Ramos (cell line): Measurements from ENCODE around the gene EDIL3.

Source experiments
- in situ Hi-C: fragments of 300-500 bp; cut with MboI; formaldehyde crosslinking; loops from one replicate; pipeline ENCODE4 v1.14.3; 2022; ENCODE audit warnings: low sequenced_read_pairs; ENCODE audit not compliant: unreplicated experiment

EDIL3 gene

GRCh38 chr5:83991566-83992224 is 393.0 kb downstream of the EDIL3 start:
- in situ Hi-C loops = no loop called here

GRCh38 chr5:83988293-83988685 is 396.4 kb downstream of the EDIL3 start:
- in situ Hi-C loops = no loop called here

DNA sequence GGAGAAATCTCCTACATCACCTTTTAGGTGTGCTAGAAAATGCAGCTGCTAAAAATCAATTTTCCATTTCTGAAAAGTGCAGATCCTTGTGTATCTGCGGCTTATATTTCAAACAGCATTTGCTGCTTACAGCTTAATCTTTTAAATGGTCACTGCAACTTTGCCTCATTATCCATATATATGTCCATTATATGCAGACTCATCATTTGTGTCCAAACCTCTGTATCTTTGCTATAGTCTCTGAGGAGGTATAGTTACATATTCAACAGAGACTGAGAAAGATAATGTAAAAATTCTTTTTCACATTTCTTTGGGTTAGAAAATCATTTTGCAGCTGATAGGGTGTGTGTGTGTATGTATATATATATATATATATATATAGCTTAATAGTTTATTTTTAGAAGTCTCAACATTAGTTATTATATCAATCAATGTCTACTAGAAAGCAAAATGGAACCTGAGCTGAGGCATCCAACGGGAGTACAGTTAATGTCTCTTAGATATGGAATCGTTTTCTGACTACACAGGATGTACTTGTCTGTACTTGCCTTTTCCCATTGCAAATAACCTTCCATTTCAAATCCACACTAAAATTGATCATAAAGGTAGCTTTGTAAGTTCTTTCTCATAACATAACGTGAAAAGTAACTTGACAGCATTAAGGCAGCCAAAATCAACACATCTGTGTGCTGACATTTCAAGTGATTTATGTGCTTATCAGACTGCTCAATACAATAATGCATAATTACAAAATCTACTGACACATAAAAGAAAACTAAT is 397.0 kb downstream of the EDIL3 start:
- in situ Hi-C loops = no loop called here

- in situ Hi-C loops = no loop called here
These were observed 400.8 kb downstream of the EDIL3 start for GRCh38 chr5:83983852-83984251.

GRCh38 chr5:83973925-83974815 is 410.5 kb downstream of the EDIL3 start:
- in situ Hi-C loops = no loop called here

DNA sequence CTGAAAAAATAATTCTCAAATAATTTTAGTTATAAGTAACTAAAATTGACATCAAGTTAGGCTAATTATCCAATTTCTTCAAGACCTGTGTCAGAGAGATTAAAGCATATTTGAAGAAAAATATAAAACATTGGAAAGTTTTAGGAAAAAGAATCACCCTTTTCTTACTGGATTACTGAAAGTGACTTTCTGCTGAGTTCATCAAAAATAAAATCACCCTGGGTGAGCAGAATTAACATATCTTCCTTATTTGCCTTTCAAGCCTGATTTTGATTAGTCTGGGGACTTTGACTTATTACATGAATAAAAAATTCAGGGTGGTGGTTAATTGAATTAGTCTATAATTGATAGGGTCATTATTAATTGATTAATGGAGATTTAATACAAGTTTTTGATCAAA is 411.8 kb downstream of the EDIL3 start:
- in situ Hi-C loops = no loop called here

DNA sequence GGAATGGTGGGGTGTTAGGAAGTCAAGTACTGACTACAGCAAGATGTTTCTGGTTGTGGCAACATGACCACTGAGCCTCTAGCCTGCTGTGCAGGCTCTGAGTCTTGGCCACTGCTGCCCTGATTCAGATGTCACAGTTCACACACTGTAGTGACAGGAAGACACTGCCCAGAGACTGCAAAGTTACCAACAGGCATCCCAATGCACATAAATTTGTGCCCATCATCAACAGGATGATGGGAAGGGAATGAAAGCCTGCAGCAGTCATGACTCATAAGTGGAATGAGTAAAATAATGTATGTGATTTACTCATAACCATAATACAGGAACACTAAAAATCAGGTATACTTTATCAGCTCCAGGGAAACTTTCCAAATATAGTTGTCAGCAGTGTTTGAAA is 412.4 kb downstream of the EDIL3 start:
- in situ Hi-C loops = no loop called here

GRCh38 chr5:83967417-83967816 is 417.3 kb downstream of the EDIL3 start:
- in situ Hi-C loops = no loop called here

GRCh38 chr5:83965441-83965840 is 419.2 kb downstream of the EDIL3 start:
- in situ Hi-C loops = no loop called here

DNA sequence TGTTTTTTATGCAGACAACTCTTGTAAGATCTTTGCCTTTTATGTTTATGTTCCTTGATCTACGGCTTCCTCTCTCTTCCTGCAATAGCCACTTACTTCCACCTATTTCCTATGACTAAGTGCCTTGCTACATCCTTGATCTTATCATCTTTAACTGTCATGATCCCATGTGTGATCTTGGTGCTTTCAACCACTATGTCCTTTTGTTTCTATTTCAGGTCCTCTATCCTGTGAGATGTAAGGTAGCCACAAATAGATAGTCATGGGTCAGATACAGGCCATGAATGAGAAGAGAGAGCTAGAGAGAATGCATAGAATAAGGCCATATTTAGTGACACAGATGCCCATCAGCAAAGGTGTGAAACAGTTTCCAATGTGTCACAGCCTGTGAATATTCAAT is 420.4 kb downstream of the EDIL3 start:
- in situ Hi-C loops = no loop called here

DNA sequence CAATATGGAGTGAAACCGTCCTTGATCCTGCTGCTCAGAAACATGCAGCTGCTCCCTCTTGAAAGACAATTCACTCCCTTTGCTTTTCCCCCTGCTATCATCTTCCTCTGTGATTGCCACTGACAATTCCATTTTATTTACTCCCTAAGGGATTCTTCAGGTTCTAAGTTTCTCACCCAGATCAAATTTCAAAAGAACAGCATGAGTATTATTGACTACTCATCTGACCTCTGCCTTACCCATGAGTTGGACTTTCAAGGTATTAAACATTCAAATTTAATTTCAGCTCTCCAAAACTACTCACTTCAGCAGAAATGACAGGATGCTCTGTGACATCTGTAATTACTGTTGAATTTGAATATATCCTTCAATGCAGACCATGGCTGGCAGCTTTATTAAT is 427.5 kb downstream of the EDIL3 start:
- in situ Hi-C loops = no loop called here

GRCh38 chr5:83956386-83956785 is 428.3 kb downstream of the EDIL3 start:
- in situ Hi-C loops = no loop called here

DNA sequence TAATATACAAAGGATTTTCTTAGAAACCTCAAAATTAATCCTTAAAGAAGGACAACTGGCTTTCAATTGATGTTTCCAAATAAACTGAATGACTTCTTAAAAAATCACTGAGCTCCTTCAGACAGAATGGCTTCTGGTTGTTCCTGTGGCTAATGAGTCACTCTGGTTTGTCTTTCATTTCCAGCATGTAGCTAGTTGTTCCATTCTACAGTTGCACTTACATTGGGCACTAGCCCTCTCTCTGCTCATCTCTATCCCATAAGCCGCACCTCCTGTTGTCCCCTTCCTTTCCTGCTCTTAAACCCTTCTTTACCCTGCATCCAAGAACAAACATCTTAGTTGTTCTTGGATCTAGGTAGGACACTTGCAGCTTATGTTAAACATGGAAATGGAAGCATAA is 428.8 kb downstream of the EDIL3 start:
- in situ Hi-C loops = no loop called here

DNA sequence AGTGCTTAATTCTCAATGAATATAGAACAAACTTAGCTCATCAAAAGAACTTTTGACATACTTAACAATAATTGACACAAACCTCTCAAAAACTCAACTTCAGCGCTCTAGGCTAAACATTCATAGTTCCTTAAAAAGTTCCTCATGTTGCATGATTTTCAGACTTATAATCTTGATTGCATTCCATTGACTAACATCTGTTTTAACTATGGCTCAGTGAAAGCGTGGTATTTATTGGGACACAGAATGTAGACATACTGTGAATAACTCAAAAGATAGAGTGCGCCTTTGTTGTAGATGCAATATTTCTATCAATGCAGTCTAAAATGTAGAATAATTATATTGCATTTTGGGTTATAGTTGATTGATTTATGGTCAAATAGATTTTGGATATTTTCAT is 436.9 kb downstream of the EDIL3 start:
- in situ Hi-C loops = no loop called here

- in situ Hi-C loops = no loop called here
These were observed 438.2 kb downstream of the EDIL3 start for GRCh38 chr5:83946516-83946915.

- in situ Hi-C loops = no loop called here
These were observed 442.5 kb downstream of the EDIL3 start for GRCh38 chr5:83942155-83942554.

- in situ Hi-C loops = no loop called here
These were observed 446.8 kb downstream of the EDIL3 start for GRCh38 chr5:83937837-83938236.

GRCh38 chr5:83931969-83932368 is 452.7 kb downstream of the EDIL3 start:
- in situ Hi-C loops = no loop called here

- in situ Hi-C loops = no loop called here
These were observed 457.4 kb downstream of the EDIL3 start for GRCh38 chr5:83927140-83927733.

- in situ Hi-C loops = no loop called here
These were observed 458.7 kb downstream of the EDIL3 start for GRCh38 chr5:83925955-83926337.
